Fibroblast of gingiva (primary cell): ENCODE measurements around the gene FASN.

Experiments used
- DNase-seq: peaks from one replicate; pipeline ENCODE4 v3.0.0-alpha.2; 2011; ENCODE audit warnings: low read depth

The FASN gene

DNA sequence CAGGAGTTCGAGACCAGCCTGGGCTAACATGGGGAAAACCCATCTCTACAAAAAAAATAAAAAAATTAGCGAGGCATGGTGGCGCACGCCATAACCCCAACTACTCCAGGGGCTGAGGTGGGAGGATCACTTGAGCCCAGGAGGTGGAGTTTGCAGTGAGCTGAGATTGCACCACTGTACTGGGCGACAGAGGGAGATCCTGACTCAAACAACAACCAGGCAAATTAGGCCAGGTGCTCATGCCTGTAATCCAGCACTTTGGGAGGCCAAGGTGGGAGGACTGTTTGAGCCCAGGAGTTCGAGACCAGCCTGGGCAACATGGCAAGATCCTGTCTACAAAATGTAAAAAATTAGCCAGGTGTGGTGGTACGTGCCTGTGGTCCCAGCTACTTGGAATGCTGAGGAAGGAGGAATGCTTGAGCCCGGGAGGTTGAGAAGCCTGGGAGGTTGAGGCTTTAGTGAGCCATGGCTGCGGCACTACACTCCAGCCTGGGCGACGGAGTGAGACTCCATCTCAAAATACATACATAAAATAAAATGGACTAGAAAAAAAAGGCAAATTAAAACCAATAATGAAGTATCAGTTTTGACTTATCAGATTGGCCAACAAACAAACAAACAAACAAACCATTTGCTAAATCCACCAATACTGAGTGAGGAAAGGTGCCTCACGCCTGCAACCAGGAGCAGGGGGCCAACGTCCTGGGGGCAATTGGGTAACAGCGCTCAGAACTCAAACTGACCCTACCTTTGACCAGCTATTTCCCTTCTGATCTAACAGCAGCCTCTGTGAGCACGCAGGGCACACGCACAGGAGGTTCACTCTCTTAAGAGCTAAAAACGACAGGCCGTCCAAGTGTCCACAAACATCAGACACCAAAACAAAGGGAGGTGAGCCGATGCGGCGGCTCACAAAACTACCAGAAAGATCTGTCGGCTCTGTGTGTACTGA, 19.4 kb upstream of the FASN start:
- no peak for DNase-seq

DNA sequence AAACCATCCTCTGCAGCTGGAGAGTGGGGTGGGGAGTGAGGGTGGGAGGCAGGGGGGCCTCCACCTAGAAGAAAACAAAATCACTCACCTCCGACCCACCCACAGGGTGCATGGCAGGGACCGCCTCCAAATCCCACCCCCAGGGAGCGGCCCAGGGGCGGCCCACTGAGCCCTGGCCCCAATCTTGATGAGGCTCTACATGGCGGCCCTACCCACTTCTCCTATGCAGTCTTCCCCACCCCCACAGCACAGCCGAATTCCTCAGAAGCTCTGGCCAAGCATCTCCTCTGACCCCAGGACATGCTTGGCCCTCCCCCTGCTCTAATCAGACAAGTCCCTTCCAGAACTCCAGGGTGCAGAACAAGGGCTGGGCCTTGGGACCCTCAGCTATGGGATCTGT, 18.2 kb upstream of the FASN start:
- no peak for DNase-seq

DNA sequence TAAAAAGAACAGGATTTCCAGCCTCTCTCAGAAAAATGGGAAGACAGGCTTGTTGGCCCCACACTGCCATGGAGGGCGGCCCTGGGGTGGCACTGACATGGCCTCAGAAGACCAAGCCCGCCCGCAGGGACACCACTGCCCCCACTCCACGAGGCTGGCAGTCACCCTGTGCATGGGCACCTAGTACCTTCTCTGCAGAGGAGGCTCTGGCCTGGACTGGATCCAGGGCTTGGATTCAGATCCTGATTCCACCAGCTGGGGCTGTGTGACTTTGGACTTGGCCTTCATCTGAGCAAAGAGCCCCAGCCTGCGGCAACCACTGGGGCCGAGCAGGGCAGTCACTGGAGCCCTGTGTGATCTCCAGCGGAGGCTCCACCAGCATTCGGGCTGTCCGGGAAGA, 16.8 kb upstream of the FASN start:
- DNase-seq, result no peak

DNA sequence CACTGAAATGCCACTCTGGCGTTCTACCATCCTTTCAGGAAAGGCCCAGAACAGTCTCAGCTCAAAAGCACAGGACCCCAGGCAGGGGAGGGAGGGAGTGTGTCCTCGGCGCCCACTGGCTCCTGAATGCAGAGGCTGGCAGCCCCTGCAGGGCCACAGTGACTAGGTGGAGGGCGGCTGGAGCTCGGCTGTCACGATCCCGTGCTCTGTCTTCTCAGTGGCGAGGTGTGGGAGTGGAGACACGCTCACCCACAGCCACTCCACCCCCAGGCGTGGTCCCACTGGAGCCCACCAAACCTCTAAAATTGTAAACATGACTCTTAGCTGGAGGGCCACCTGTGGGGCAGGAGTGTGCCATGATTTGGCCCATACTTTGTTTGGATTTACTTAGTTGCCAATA, 16.4 kb upstream of the FASN start:
- no peak for DNase-seq

DNA sequence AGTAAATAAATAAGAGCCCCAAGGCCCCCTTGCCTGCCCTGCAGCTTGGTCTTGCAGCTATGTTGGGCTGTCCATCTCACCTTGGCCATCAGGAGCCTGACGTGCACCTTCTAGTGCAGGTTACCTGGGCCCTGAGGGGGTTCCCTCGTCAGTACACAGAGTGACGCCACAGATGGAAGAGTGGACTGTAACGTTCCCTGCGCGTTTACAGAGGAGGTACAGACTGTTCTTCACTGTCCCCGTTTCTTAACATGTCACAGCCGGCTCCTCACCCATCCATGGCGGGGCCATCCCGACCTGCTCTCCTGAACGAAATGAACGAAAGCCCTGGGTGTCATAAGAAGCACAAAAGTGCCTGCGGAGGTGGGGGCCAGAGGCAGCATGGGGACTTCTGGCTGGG, 15.9 kb upstream of the FASN start:
- no peak for DNase-seq

DNA sequence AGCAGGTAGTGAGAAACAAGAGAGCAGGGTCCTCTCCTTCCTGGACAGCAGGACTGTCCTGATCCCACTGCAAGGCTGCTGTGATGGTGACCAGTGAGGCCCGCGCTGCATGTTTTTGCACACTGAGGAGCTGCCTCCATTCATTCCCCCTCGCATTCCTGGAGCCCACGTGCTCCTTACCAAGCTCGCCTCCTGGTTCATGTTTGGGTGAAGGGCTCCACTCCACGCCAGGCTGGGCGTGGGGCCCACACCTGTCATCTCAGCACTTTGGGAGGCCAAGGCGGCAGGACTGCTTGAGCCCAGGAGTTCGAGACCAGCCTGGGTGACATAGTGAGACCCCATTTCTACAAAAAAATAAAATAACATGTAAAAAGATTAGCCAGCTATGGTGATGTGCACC, 15.4 kb upstream of the FASN start:
- DNase-seq, result no peak

DNA sequence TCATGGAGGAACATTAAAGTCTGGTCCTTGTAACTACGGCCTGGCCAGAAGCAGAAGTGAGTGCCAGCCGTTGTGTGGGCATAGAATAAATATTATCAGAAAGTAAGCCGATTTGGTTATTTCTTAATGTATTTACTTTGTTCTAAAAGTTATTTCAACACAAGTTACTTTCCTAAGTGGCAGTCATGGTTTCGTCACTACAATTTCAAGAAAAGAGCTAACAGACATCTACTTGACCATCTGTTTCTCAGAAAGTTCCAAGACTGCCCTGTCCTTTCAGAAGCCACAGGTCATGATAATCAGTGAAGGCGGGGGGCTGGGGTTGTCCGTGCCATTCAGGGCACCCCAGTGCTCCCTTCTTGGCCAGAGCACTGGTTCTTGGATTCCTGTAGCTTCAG, 14.9 kb upstream of the FASN start:
- DNase-seq, result no peak

DNA sequence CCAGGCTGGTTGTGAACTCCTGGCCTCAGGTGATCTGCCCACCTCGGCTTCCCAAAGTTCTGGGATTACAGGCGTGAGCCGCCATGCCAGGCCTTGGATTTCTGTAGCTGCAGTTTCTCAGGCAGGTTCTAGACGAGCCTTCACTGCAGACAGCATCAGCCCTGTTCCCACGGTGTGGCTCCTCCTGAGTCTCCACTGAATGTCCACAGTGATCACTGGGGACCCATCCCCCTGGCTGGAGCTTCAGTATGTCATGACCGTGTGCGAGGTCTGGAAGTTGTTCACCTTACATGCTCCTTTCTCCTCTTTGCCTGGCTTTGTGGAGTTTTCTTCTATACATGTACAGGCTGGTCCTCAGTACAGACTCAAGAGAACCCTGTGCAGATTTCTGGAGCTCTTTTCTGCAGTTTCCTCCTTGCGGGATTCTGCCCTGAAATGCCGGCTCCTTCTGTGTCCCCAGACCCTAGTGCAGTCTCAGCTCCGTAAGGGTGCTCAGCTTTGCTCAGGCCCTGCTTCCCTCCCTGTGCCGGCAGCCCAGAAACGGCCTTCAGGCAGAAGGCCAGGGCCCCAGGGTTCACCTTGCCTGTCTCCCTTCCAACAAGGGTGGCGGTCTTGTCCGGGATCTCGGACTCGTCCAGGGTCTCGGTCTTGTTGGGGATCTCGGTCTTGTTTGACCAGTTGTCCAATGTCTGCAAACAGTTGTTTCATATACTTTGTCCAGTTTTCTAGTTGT, 14.3 kb upstream of the FASN start:
- no peak for DNase-seq

DNA sequence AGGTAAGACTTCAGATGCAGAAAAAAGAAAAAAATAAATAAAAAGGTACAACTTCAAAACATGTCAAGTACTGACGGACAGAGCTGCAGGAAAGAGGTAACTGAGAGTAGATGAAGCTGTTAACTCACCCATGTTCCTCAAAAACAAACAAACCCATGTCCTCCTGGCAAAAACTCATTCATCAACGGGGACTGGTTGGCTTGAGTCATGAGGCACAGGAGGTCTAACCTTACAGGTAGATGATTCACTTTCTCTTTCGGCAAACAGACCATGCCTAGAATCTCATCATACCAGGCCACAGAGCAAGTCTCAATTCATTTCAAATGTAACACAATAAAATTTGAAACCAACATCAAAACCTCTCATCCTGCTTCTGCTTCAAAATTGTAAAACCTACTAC, 12.3 kb upstream of the FASN start:
- DNase-seq, result no peak

DNA sequence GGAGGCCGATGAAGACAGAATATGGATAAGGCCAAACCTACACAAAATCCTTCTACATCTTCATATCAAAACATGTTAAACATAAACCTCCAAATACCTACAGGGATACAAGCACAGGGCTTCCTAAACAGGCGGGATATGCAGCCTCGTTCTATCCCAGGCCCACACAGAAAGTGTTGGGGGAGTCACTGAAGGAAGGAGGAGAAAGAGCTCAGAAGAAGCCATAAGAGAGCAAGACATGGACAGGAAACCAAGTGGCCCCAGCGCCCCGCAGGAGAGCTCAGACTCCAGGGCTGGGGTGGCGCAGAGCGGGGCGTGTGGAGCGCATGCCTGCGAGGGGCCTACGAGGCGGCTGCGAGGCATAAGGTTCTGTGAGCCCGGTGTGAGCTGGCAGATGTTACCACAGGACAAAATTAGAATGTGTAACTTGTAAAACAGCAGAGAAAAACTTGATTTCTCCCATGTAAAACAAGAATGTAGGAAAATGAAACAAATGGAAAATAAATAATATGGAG, 11.0 kb upstream of the FASN start:
- no peak for DNase-seq

DNA sequence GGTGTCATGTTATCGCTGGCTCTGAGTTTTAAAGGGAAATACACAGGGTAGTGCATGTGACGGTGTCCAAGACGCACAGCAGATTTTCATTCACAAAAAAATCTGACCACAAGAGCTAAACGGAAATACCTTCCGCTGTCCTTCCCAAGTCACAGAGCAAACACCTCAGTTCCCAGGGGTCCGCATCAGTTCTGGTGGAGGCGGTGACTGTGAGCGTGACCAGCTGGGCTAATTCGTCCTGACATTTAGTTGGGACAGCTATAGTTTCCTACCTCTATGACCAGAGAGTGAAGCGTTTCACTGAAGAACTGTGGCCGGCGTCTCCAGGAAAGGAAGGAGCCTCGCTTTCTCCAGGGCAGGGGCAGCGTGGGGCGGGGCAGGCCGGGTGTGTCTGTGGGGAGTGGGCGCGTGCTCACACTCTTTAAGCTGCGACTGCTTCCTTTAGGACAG, 10.5 kb upstream of the FASN start:
- no peak for DNase-seq

DNA sequence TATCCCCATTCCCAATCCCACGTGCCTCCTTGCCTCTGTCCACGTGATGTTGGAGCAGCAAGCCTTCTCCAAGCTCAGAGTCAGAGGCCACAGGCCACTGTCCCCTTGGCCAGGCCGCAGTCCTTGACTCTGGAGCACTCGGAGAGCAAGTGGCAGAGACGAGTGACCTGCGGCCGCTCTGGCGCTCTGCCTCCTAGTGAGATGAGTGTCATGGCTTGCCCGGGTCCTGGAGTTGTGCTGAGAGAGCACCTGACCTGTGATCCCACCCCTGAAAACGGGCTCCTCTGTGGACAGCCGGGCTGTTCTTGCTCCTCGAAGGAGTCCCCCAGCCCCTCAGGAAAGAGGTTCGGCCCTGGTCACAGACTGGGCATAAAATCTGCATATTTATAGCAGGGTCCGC, 10.0 kb upstream of the FASN start:
- DNase-seq, result no peak

DNA sequence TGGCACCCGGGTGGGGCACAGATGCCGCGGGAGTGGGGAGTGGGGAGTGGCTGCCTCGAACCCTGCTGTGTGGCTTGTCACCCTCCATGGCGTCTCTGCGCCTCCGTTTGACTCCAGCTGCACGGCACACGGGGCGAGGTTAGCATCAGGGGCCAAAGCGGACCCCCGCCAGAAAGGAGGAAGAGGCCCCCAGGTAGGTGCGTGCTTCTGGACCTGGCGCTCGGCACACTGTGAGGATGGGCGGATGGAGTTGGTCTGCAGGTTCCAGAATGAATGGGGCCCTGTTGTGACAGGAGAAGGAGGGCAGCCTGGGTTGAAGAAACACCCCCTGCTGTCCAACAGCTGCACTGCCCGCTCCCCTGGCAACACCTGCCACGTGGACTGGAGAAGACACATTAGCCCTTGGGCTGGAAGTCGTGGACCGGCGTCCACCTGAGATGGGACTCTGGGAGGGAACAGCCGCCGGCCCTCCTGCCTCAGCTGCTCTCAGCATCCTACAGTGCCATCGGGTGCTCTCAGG, 9.4 kb upstream of the FASN start:
- DNase-seq, result no peak

DNA sequence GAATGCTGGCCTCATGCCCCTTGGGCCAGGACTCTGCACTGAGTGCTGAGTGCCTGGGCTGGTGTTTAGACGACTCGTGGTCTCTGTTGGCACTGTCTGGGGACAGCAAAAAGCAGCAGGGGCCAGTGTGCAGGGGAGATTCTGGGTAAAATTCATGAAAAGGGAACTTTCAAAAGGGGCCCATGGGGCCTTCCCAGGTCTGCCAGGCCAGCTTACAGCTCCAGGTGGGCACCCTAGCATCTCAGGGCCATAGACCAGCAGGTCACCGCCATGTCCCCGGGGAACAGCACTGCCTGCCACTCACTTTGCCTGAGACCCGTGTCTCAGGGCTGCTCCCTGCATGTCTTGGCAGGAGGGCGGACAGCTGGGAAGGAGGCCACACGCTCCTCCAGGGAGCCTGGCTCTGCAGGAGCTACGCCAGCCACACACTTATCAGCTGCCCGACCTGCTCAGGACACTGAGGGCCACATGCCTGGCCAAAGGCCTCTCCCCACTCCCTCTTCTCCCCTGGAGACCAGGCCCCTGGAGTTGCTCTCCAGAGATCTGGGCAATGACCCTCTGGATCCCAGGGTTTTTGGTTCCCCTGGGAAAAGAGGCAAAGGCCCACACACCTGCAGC, 8.8 kb upstream of the FASN start:
- DNase-seq, result no peak

DNA sequence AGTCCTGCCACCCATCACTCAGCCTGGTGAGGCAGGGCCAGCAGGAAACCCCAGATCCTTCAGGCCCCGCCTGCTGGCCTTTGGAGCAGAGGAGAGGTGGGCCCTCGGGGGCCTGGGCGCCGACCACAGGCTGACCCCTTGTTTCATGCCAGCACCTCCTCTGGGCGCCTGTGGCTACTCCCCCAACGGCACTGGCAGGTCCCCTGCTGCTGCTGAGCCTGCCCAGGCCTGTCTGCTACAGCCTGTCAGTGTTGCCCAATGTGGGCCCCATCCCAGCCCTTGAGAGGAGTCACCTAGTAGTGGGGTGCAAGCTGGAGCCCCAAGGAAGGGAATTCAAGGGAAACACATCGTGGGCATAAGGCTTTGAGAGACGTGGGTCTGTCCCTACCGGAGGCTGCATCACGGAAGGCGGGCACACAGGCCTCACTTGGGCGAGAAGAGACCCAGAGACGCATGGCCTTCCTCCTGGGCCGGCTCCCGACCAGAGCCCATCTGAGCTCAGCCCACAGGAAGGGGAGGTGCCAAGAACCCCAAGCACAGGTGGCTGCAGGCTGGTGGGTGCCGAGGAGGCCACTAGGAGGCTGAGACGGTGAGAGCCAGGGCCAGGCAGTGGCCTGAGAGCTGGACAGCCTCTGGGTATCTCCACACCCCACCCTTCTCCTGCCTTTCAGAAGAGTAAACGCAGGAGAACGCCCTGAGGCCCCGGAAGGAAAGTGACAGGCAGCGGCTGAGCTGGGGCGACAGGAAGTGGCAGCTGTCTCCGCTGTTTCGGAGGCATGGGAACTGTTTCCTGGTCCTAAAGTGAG, 8.0 kb upstream of the FASN start:
- DNase-seq, result no peak

DNA sequence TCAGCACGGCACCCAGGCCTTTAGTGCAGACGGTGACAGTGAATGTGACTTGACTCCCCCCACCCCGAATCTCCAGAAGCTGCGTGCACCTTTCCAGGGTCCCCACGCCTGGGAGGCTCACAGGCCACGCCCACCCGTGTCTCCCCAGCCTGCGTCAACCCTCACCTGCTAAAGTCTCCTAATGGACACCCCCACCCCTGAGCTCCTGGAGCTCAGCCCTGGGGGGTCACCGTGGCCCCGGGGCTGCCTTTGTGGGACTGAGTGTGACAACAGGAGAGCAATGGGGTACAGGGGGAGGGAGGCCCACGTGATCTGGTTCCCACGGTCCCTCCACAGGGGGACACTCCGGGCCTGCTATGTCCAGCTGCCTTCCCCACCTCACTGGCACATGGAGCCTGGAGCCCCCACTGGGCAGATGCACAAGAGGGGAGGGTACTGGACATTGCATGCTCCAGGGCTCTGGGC, 7.4 kb upstream of the FASN start:
- DNase-seq, result no peak

DNA sequence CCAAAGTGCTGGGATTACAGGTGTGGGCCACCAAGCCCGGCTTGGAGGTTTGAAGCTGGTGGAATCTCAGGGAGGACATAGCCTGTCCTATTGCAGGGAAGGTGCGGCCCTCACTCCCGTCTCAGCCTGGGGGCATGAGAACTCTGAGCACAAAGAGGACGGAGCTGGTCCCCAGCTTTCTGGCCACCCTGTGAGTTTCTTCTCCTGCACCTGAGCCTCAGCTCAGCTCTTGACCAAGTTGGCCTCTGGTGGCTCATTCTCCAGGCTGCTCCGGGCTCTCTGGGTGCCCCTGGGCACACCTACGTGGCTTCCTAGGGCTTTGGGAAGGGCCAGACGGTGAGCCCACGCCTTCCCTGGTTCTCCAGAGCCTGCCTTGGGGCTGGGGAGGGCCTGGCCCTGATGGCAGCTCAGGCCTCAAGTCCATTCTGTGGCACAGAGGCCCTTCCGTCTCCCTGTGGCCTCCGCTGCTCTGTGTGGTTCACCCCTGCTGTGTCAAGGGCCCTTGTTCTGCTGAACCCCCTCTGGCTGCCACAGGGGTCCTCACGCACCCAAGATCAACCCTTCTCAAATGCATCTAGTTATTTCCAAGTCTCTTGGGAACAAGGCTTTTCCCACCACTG, 6.9 kb upstream of the FASN start:
- DNase-seq, result no peak

DNA sequence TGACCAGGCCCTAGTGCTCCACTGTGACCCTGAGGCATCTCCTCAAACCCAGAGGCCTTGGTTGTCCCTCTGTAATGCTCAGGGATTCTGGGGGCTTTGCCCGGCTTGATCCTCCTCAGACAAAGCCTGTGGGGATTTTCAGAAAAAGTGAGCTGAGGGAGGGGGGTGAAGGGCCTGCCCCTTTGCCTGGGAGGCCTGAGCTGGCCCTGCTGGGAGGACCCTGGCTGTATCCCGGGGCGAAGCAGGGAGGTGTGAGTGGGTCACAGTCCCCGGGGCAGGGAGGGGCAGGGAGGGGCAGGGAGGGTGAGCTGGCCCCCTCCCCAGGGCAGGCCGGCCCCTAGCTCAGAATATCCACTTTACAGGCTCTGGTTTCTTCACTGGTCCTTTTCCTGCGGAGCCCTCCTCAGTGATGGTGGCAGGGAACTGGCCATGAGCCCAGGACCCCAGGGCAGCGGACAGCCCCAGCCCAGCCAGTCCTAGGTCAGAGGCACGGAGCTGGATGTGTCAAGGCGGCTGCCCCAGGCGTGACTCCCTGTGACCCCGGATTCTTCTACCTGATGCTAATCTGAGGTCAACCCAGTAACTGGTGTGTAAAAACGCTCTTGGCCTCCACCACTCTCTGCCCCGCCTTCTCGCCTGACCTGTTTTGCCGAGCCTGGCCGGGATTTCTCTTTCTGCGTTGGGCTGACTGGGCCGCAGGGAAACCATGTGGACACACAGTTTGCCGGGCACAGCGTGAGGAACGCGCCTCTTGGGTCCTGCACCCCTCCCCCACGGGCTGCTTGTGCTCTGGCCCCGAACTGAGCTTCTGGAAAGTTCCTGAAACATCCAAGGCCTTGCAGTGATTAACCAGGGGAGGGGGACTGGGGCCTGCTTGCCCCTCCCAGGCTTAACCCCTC, 5.8 kb upstream of the FASN start:
- no peak for DNase-seq

DNA sequence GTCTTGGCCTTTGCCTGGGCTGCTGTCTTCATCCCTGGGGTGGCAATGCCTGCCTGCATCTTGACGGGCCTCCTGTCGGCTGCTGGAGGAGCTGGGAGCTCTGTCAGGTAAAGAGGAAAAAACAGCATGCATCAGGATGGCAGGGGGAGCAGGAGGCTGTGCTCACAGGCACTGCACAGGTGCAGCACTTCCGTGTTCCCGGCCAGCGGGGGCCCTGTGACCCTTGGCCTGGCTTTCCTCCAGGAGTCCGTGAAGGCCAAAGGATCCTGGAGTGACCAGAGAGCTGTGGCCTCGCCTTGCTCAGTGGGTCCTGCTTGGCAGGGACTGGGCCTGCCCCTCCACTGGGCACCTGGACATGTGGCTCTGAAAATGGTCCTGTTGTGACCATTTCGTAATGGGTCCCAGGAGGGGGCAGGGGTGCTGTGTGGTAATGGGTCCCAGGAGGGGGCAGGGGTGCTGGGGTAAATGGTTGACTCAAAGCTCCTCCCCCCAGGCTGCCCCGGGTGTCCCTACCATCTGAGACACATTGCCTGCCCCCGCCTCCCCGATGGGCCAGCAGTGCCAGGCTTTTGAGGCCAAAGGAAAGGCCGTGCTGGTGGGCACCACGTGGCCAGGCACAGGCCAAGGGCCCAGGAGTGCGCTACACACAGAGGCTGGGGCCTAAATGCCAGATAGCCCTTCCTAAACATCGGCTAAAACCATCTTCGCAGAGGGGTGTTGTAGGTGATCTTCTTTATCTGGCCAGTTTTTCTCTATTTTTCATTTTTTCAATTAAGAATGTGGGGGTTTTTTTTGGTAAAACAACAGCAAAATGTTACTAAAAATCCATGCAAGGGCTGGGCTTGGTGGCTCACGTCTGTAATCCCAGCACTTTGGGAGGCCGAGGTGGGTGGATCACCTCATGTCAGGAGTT, 4.0 kb upstream of the FASN start:
- DNase-seq, result no peak
